HepG2 (cell line): ENCODE data around the gene GBGT1.

Experiments used
- CTCF ChIP-seq: sonication (generic); formaldehyde crosslinking; IDR thresholded peaks from 2 replicates; pipeline ENCODE4 v1.5.0; 2020; ENCODE audit warnings: mild to moderate bottlenecking, missing genetic modification reagents, moderate library complexity
- MTA3 ChIP-seq: sonication (generic); formaldehyde crosslinking; IDR thresholded peaks from 2 replicates; pipeline ENCODE4 v1.4.0; 2020; ENCODE audit warnings: missing genetic modification reagents
- POLR2A ChIP-seq, 2 experiments: IDR thresholded peaks; 2 replicates each; pipeline ENCODE4 v1.6.1; 2011; ENCODE audit warnings: low read depth in 2 of 2, low read length in 2 of 2, mild to moderate bottlenecking in 1 of 2, moderate library complexity in 1 of 2; ENCODE audit not compliant: insufficient read depth in 1 of 2
- RARG ChIP-seq: sonication (generic); formaldehyde crosslinking; IDR thresholded peaks from 2 replicates; pipeline ENCODE4 v1.4.0; 2020; ENCODE audit warnings: low read depth, mild to moderate bottlenecking, missing genetic modification reagents
- SMARCC2 ChIP-seq: fragments of 450-650 bp; IDR thresholded peaks from 2 replicates; pipeline ENCODE4 v1.6.1; 2017; ENCODE audit warnings: antibody characterized with exemption, mild to moderate bottlenecking
- ZFP36 ChIP-seq: fragments of 150-350 bp; IDR thresholded peaks from 2 replicates; pipeline ENCODE4 v1.6.1; 2018; ENCODE audit warnings: borderline replicate concordance, low read length, low read depth; ENCODE audit not compliant: partially characterized antibody
- ZNF558 ChIP-seq: sonication (generic); formaldehyde crosslinking; IDR thresholded peaks from 2 replicates; pipeline ENCODE4 v1.9.0; 2022; ENCODE audit warnings: mild to moderate bottlenecking, missing genetic modification reagents, borderline replicate concordance

GRCh38 chr9:133127340-133127981 lies 36.3 kb downstream of the GBGT1 start:
- TF ChIP-seq ZNF558 (CRISPR knock-in tag), result no peak
- no peak for TF ChIP-seq POLR2A (IDR thresholded peaks at IDR 0.05; ENCODE audit: insufficient read depth in 1 of 2, low read depth in 2 of 2, low read length in 2 of 2)
- no peak for TF ChIP-seq CTCF (CRISPR knock-in tag)
- TF ChIP-seq RARG (CRISPR knock-in tag), result no peak
- no peak for TF ChIP-seq SMARCC2
- no peak for TF ChIP-seq ZFP36
- no peak for TF ChIP-seq MTA3 (CRISPR knock-in tag)
